HEK293T (cell line): ENCODE data around the gene PLOD3.

ENCODE experiments used
- BHLHE40 ChIP-seq: fragments of 450-650 bp; IDR thresholded peaks from 2 replicates; pipeline ENCODE4 v1.6.1; 2016; ENCODE audit warnings: mild to moderate bottlenecking, moderate library complexity, borderline replicate concordance
- ELF4 ChIP-seq: fragments of 450-650 bp; IDR thresholded peaks from 2 replicates; pipeline ENCODE4 v1.6.1; 2017; ENCODE audit warnings: antibody characterized with exemption
- HDGF ChIP-seq: fragments of 450-650 bp; IDR thresholded peaks from 2 replicates; pipeline ENCODE4 v1.6.1; 2017; ENCODE audit warnings: antibody characterized with exemption, borderline replicate concordance
- SUZ12 ChIP-seq: fragments of 450-650 bp; IDR thresholded peaks from 2 replicates; pipeline ENCODE4 v1.6.1; 2016; ENCODE audit warnings: mild to moderate bottlenecking
- ZNF384 ChIP-seq: fragments of 450-650 bp; IDR thresholded peaks from 2 replicates; pipeline ENCODE4 v1.6.1; 2016
- TF ChIP-seq, protein P1 (sequence below): fragments of 450-650 bp; IDR thresholded peaks from 2 replicates; pipeline ENCODE4 v1.6.1; 2016

DNA sequence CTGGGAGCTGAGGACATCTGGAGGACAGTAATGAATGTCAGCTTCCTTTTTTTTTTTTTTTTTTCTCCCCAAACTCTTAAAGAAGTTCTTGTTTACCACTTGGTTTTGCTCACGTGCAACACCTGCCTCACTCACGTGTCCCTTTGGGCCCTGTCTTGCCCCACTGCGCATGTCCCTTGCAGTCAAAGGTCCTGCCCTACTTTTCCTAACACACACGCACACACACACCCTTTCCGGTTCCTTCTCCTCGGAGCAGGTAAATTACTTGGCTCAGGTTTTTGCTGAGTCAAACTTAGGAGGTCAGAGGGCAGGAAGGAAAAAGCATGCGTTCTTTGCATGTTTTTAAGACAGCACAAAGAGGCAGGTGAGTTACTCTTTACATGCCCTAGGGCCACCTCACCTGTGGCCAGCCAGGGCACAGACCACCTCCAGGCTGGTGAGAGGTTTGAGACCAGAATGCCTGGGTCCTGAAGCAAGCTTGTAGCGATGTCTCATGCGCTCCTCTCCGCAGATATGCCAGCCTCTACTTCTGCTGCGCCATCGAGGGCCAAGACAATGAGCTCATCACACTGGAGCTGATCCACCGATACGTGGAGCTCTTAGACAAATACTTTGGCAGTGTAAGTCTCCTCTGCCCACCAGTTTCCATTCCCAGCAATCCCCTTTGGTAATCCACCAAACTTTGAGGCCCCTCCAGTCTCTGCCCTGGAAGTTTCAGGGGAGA lies 60.4 kb downstream of the PLOD3 start:
- TF ChIP-seq SUZ12 (no peak), HDGF (no peak), ZNF384 (no peak), BHLHE40 (no peak), ELF4 (no peak)
- TF ChIP-seq, protein P1, sequence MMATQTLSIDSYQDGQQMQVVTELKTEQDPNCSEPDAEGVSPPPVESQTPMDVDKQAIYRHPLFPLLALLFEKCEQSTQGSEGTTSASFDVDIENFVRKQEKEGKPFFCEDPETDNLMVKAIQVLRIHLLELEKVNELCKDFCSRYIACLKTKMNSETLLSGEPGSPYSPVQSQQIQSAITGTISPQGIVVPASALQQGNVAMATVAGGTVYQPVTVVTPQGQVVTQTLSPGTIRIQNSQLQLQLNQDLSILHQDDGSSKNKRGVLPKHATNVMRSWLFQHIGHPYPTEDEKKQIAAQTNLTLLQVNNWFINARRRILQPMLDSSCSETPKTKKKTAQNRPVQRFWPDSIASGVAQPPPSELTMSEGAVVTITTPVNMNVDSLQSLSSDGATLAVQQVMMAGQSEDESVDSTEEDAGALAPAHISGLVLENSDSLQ = no peak
